GM18858 (cell line): ENCODE data around the gene GPBAR1.
A peak's percentile ranks its signal among the peaks of the same experiment; 100 is the strongest.

ENCODE experiments used
- ATAC-seq: cut with Tn5 transposase; IDR thresholded peaks from one replicate; pipeline ENCODE4 v1.9.1; 2021; ENCODE audit not compliant: unreplicated experiment

GPBAR1 gene

GRCh38 chr2:218244204-218244603 is 16.6 kb upstream of the GPBAR1 start:
- ATAC-seq: no peak

- no peak for ATAC-seq
Observed at GRCh38 chr2:218244665-218245064, 16.1 kb upstream of the GPBAR1 start.

- no peak for ATAC-seq
Observed at GRCh38 chr2:218245214-218245613, 15.6 kb upstream of the GPBAR1 start.

GRCh38 chr2:218249691-218250090 is 11.1 kb upstream of the GPBAR1 start:
- ATAC-seq: no peak

DNA sequence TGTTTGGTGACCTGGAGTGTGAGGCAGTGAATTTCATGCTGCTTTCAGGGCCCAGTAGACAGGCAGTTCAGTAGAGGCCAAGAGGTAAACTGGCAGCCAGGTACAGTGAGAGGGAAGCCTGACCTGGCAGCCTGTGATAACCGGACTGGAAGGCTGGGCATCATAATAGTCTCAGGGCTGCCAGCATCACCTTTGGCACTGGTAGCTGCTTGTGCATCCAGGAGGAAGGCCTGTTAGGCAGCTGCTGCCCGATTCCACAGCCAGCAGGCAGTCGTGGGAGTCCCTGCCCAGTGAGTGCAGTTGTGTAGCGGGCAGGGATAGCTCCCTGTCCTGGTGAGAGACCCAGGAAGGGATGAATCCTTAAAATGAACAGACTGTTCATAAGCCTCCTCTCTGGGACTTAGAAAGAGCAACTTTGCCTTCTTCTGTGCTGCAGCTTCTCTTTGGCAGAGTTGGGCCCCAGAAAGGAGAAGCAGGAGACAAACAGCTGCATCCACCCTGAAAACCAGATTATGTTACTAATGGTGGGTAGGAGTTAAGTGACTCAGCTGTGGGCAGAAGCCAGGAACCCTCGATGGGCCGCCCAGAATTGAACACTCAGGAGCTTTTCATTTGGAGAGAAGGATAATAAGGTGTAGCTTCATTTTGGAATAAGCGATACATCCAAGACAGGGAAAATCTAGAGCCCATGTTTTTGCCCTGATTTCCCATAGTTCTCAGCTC is 8.1 kb upstream of the GPBAR1 start:
- no peak for ATAC-seq

DNA sequence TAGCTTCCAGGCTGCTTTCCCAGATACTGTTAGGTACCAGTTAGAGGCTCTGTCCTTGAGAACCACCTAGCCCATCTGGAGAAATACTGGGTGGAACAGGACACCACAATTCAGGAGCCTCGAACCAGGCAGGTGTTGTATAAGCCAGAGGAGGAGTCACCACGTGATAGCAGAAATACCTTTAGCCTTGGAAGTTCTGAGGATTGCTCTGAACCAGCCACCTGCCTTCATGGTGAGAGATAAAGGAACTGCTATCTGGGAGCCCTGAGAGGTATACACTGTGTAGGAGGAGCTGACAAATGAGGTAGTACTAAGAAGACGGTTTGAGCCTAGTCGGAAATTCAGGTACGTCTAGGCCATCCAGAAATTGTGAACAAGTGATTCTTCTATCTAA is 7.6 kb upstream of the GPBAR1 start:
- ATAC-seq: no peak

- no peak for ATAC-seq
Observed at GRCh38 chr2:218255446-218255845, 5.4 kb upstream of the GPBAR1 start.

DNA sequence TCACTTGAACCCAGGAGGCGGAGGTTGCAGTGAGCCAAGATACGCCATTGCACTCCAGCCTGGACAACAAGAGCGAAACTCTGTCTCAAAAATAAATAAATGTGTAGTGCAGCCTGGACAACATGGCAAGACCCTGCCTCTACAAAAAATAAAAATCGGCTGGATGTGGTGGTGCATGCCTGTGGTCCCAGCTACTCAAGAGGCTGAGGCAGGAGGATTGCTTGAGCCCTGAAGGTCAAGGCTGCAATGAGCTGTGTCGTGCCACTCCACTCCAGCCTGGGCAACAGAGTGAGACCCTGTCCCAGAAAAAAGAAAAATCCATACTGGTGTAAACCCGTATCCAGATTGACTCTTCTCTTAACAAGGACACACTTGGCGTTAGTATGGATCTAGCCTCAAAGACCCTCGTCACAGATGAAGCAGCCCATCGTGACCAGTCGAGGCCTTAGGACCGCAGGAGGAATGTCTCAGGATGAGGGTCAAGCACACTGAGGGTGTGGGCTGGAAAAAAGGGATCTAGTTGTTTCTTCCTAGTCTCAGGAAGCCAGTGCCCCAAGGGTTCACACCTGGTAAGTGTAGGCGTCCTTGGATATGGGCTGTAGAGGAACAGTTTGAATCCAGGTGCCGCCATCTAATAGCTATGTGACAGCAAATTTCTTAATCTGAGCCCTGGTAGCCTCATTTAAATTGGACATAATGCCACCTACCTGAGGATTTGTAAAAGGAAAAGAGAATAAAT is 4.0 kb upstream of the GPBAR1 start:
- ATAC-seq: no peak

DNA sequence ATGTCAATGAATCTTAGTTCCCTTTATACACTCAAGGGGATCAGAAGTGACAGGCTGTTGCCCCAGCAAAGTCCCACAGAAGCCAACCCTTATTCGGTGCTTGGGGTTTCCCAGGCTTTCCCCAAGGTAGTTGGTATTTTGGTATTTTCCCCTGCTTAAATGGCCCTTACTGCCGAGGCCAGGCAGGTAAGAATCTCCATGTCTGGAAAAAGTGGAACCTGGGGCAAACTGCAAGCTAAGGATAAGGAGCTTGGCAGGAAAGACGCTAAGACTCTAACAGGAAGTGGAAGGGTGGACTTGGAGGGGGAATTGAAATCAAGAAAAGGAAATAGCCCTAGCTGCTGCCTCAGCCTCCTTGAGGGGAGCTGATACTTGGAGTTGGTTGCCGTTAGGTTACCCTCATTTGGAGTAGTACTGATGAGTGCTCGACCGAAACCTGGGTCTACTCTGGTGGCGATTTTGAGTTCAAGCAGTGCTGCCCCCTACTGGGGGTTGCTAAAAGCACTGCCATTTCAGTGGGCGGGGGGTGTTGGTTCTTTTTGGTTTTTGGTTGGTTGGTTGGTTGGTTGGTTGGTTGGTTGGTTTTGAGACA is 3.3 kb upstream of the GPBAR1 start:
- ATAC-seq: peak; percentile 77

DNA sequence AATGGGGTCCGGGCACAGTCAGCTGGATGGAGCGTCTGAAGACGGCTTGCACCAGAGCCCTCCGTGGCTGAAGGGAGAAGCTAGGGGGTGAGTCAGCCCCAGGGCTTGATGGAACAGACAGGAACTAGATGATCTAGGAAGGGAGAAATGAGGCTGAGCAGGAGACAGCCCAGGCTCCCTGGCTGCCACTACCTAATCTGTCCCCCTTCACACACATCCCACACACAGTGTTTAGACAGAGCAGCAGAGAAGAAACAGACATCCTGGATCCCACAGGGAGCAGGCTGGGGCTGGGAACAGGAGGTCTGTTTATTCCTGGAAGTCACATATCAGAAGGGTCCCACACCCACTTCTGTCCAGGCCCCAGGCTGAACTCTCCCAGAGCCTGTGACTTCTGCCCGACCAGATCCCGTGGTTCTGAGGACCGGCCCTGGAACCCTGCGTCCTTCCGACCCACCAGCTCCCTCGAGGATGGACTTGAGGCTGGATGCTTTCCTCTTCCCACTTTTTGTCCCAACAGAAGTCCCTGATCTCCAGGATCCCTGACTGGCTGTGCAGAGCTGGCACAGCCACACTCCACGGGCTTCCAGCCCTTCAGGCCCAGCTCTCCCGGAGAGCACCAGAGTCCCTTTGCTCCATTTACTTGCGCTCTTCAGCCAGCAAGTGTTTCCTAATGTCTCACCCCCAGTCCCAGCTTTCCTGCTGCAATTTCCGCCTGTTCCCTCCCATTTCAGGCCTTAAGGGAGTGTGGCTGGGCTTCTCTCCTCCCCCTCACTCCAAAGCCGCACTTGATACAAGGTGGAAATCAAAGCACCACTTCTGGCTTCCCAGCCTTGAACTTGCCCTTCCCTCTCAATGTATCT is 1.5 kb upstream of the GPBAR1 start:
- ATAC-seq: no peak

- ATAC-seq: no peak
Observed at GRCh38 chr2:218260166-218260565, 649 bp upstream of the GPBAR1 start.

DNA sequence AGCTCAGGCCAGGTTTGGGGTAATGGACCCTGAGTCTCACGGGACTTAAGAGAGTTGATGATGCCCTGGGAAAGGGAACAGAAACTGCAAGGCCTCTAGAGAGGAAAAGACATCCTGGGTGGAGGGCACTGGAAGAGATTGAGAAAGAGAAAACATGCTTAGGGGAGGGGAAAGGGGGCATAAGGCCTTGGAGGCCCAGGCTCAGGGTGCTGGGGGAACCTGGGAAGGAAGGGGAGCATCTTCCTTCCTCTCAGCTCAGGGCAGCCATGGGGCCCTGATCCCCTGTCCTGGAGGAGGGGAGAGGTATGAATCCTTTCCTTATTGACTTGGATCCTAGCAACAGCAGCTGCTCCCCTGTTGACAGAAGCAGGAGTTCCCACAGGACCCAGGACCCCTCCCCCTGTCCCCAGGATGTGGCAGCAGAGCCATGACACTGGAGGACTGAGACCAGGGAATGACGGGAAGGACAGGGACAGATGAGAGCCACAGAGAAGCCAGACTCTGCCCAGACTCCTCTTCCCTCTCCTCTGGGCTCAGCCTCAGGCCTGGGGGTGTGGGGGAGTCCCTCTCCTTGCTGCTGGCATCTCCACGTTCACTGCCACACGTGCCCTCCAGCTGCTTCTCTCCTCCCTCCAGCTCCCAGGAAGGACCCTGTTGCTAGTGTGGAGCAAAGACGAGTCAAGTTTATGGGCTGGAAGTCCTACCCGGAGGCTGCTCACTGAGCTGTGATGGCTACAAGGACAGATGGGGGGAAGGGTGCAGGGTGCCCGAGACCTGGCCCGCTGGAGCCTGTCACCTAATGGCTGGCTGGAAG is 815 bp downstream of the GPBAR1 start:
- no peak for ATAC-seq

- ATAC-seq: no peak
Observed at GRCh38 chr2:218262237-218262600, 1.4 kb downstream of the GPBAR1 start.

GRCh38 chr2:218262631-218263586 is 2.1 kb downstream of the GPBAR1 start:
- no peak for ATAC-seq

DNA sequence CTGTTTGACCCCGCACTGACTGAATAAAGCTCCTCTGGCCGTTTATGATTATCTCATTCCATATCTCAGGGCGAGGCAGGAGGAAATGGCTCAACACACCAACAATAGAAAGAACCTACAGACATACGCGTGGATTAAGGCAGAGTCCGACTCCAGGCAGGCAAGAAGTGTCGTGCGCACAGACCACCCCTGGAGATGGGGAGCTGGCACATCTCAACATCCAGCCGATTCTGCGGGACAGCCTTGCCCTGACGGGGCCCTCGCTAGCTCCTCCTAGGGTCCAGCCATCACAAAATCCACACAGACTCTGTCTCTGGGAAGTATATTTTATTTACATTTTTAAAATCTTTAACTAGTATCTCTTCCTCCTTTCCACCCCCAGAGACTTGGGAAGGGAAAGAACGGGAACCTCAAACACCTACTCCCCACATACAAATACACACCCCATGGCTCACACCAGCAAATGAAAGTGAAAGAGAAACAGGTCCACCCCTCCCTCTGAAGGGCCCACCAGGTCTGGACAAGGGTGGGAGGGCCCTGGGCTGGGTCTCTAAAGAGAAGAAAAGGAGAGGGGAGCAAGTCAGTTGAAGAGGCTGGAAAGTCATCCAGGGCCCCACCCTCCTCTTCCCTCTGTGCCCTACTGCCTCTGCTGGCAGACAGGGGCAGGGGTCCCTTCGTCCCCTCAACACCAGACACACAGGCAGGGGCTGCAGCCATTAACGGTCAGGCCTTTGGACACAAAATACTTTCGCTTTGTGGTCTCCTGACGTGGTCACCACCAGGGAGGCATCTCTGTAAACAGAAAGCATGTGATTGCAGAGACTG is 3.2 kb downstream of the GPBAR1 start:
- no peak for ATAC-seq

- ATAC-seq: no peak
Observed at GRCh38 chr2:218264773-218265561, 4.2 kb downstream of the GPBAR1 start.

DNA sequence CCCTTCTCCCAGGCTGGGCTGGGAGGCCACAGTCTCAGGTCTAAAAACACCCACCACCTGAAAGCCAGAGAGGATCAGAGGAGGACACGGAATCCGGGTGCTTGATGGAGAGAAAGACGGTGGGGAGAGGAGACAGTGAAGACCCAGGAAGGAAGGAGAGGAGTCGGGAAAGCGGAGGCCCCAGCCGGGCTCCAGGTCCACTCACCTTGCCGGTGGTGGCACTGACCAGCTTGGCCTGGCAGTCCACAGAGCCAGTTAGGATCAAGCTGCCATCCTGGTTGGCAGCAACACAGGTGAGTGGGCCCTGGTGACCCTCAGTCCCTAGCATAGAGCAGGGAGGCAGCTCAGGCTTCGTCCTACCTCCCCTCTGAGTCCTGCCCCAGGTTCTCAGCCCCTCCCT is 4.8 kb downstream of the GPBAR1 start:
- ATAC-seq: no peak
